ENCODE measurements around the gene GPC1.

The GPC1 gene

GRCh38 chr2:240451108-240451611 lies 15.7 kb downstream of the GPC1 start:
- no peak overlapping the region for H3K27ac ChIP-seq (ENCODE audit: low read depth, low read length)

DNA sequence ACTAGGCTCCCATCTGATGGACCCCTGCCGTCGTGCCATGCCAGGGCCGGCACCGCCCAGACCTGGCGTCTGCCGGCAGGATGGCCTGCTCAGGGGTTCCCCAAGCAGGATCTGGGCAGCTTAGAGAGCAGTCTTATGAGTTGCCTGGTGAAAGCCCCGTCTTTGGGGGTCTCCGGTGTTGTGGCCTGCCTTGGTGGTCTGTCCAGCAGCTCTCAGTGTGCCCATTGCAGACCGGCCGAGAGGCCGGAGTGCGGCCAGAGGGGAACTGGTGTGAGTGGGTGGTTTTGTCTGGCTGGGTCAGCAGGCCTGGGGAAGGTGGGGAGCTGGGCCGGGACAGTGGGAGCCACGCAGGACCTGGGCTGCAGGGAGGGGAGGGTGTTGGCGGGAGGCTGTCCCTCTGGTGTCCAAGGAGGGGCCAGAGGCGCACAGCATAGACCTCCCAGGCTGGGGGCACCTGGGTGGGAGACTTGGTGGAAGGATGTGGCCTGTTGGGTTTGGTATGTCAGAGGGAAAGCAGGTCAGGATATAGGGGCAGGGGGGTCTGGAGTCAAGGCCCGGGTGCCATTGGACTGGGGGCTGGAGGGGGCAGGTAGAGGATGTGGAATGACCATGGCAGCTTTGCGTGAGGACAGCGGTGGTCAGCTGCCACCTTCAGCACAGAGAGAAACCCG lies 16.5 kb downstream of the GPC1 start:
- Histone ChIP-seq H3K27me3 (ENCODE audit: control insufficient read depth in 1 of 2, insufficient read depth in 2 of 2, low read length in 2 of 2) (peaks cover 0 to 16% of the 10 kb centered on the region in 2 donors), H3K4me3 (ENCODE audit: low read depth in 1 of 2, low read length in 2 of 2) (peak overlapping the region in 1 of 2 donors; percentile 32), H3K9ac (ENCODE audit: low read length) (no peak overlapping the region), H3K27ac (ENCODE audit: low read depth, low read length) (no peak overlapping the region), H3K4me1 (ENCODE audit: insufficient read depth, low read length) (peaks cover 12% of the 10 kb centered on the region), H3K36me3 (ENCODE audit: insufficient read depth, low read length) (no peaks in the 10 kb centered on the region), H3K9me3 (ENCODE audit: low read length) (no peaks in the 10 kb centered on the region)

More at GRCh38 chr2:240451108-240451611, 15.7 kb downstream of the GPC1 start:
- Histone ChIP-seq H3K9ac (ENCODE audit: low read length) (no peak overlapping the region), H3K27me3 (ENCODE audit: control insufficient read depth in 1 of 2, insufficient read depth in 2 of 2, low read length in 2 of 2) (peaks cover 0 to 16% of the 10 kb centered on the region in 2 donors), H3K4me1 (ENCODE audit: insufficient read depth, low read length) (peaks cover 12% of the 10 kb centered on the region), H3K9me3 (ENCODE audit: low read length) (no peaks in the 10 kb centered on the region), H3K36me3 (ENCODE audit: insufficient read depth, low read length) (no peaks in the 10 kb centered on the region), H3K4me3 (ENCODE audit: low read depth in 1 of 2, low read length in 2 of 2) (no peak overlapping the region)

- Histone ChIP-seq H3K36me3 (ENCODE audit: insufficient read depth, low read length) (no peaks in the 10 kb centered on the region), H3K9ac (ENCODE audit: low read length) (no peak overlapping the region), H3K27me3 (ENCODE audit: control insufficient read depth in 1 of 2, insufficient read depth in 2 of 2, low read length in 2 of 2) (peaks cover 0 to 16% of the 10 kb centered on the region in 2 donors), H3K4me3 (ENCODE audit: low read depth in 1 of 2, low read length in 2 of 2) (peak overlapping the region; percentile 32 to 50), H3K9me3 (ENCODE audit: low read length) (no peaks in the 10 kb centered on the region), H3K4me1 (ENCODE audit: insufficient read depth, low read length) (peaks cover 12% of the 10 kb centered on the region), H3K27ac (ENCODE audit: low read depth, low read length) (no peak overlapping the region)
Measured at GRCh38 chr2:240452462-240453256, 17.2 kb downstream of the GPC1 start.

GRCh38 chr2:240453461-240454105 lies 18.1 kb downstream of the GPC1 start:
- Histone ChIP-seq H3K36me3 (ENCODE audit: insufficient read depth, low read length) (no peaks in the 10 kb centered on the region), H3K4me1 (ENCODE audit: insufficient read depth, low read length) (peaks cover 12% of the 10 kb centered on the region), H3K27ac (ENCODE audit: low read depth, low read length) (no peak overlapping the region), H3K9ac (ENCODE audit: low read length) (no peak overlapping the region), H3K27me3 (ENCODE audit: control insufficient read depth in 1 of 2, insufficient read depth in 2 of 2, low read length in 2 of 2) (peaks cover 0 to 16% of the 10 kb centered on the region in 2 donors), H3K9me3 (ENCODE audit: low read length) (no peaks in the 10 kb centered on the region), H3K4me3 (ENCODE audit: low read depth in 1 of 2, low read length in 2 of 2) (no peak overlapping the region)

GRCh38 chr2:240454106-240454901 lies 18.8 kb downstream of the GPC1 start:
- H3K9me3 ChIP-seq (ENCODE audit: low read length): no peaks in the 10 kb centered on the region
- H3K4me3 ChIP-seq (ENCODE audit: low read depth in 1 of 2, low read length in 2 of 2): no peak overlapping the region
- H3K9ac ChIP-seq (ENCODE audit: low read length): no peak overlapping the region
- H3K27me3 ChIP-seq (ENCODE audit: control insufficient read depth in 1 of 2, insufficient read depth in 2 of 2, low read length in 2 of 2): peaks cover 0 to 16% of the 10 kb centered on the region in 2 donors
- no peak overlapping the region for H3K27ac ChIP-seq (ENCODE audit: low read depth, low read length)
- H3K36me3 ChIP-seq (ENCODE audit: insufficient read depth, low read length): no peaks in the 10 kb centered on the region
- peaks cover 12% of the 10 kb centered on the region for H3K4me1 ChIP-seq (ENCODE audit: insufficient read depth, low read length)

GRCh38 chr2:240455272-240455646 lies 19.8 kb downstream of the GPC1 start:
- no peaks in the 10 kb centered on the region for H3K36me3 ChIP-seq (ENCODE audit: insufficient read depth, low read length)
- H3K27ac ChIP-seq (ENCODE audit: low read depth, low read length): no peak overlapping the region
- no peak overlapping the region for H3K9ac ChIP-seq (ENCODE audit: low read length)
- H3K4me1 ChIP-seq (ENCODE audit: insufficient read depth, low read length): peaks cover 11% of the 10 kb centered on the region
- H3K9me3 ChIP-seq (ENCODE audit: low read length): no peaks in the 10 kb centered on the region
- peaks cover 0 to 16% of the 10 kb centered on the region in 2 donors for H3K27me3 ChIP-seq (ENCODE audit: control insufficient read depth in 1 of 2, insufficient read depth in 2 of 2, low read length in 2 of 2)
- H3K4me3 ChIP-seq (ENCODE audit: low read depth in 1 of 2, low read length in 2 of 2): no peak overlapping the region

GRCh38 chr2:240455647-240456446 lies 20.4 kb downstream of the GPC1 start:
- H3K9me3 ChIP-seq (ENCODE audit: low read length): no peaks in the 10 kb centered on the region
- no peak overlapping the region for H3K4me3 ChIP-seq (ENCODE audit: low read depth in 1 of 2, low read length in 2 of 2)
- H3K36me3 ChIP-seq (ENCODE audit: insufficient read depth, low read length): no peaks in the 10 kb centered on the region
- peaks cover 0 to 16% of the 10 kb centered on the region in 2 donors for H3K27me3 ChIP-seq (ENCODE audit: control insufficient read depth in 1 of 2, insufficient read depth in 2 of 2, low read length in 2 of 2)
- H3K4me1 ChIP-seq (ENCODE audit: insufficient read depth, low read length): peaks cover 8% of the 10 kb centered on the region
- H3K27ac ChIP-seq (ENCODE audit: low read depth, low read length): no peak overlapping the region
- no peak overlapping the region for H3K9ac ChIP-seq (ENCODE audit: low read length)

GRCh38 chr2:240456447-240457222 lies 21.2 kb downstream of the GPC1 start:
- Histone ChIP-seq H3K9me3 (ENCODE audit: low read length) (no peaks in the 10 kb centered on the region), H3K27me3 (ENCODE audit: control insufficient read depth in 1 of 2, insufficient read depth in 2 of 2, low read length in 2 of 2) (peaks cover 0 to 8% of the 10 kb centered on the region in 2 donors), H3K4me3 (ENCODE audit: low read depth in 1 of 2, low read length in 2 of 2) (no peak overlapping the region), H3K9ac (ENCODE audit: low read length) (no peak overlapping the region), H3K4me1 (ENCODE audit: insufficient read depth, low read length) (peaks cover 6% of the 10 kb centered on the region), H3K27ac (ENCODE audit: low read depth, low read length) (no peak overlapping the region), H3K36me3 (ENCODE audit: insufficient read depth, low read length) (no peaks in the 10 kb centered on the region)

GRCh38 chr2:240457223-240458043 lies 22.0 kb downstream of the GPC1 start:
- Histone ChIP-seq H3K4me1 (ENCODE audit: insufficient read depth, low read length) (no peaks in the 10 kb centered on the region), H3K4me3 (ENCODE audit: low read depth in 1 of 2, low read length in 2 of 2) (no peak overlapping the region), H3K9ac (ENCODE audit: low read length) (no peak overlapping the region), H3K36me3 (ENCODE audit: insufficient read depth, low read length) (no peaks in the 10 kb centered on the region), H3K9me3 (ENCODE audit: low read length) (no peaks in the 10 kb centered on the region), H3K27ac (ENCODE audit: low read depth, low read length) (no peak overlapping the region), H3K27me3 (ENCODE audit: control insufficient read depth in 1 of 2, insufficient read depth in 2 of 2, low read length in 2 of 2) (peaks cover 0 to 4% of the 10 kb centered on the region in 2 donors)

All from muscle layer of colon (tissue), 2 donors.